GM19035 (cell line): Measurements from ENCODE around the gene SLC35B2.
A peak's percentile ranks its signal among the peaks of the same experiment; 100 is the strongest.

Experiments used
- ATAC-seq: cut with Tn5 transposase; IDR thresholded peaks from one replicate; pipeline ENCODE4 v1.9.1; 2021; ENCODE audit not compliant: unreplicated experiment

The SLC35B2 gene

DNA sequence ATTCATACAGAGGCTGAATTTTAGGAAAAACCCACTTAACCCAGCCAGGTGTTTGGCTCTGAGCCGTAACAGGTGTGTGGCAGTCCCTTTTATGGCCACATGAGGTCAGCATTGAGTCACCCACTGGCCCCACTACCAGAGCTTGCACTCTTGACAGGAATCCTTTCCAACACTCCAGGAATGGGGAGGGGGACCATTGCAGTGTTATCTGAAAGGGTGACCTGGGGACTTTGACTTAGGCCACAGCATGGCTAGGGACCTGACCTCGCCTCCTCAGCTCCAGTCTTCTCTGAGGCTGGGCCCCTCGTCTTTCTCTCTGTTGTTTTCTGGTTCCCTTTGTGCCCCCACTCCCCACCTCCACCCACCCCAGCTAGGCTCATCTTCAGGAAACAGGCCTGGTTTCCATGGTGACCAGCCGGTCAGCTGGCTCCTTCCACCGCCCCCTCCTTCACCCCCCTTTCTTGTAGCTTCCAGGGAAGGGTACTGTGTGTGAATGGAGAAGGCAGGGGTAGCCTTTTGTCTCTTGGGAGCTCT lies 10.8 kb upstream of the SLC35B2 start:
- no peak for ATAC-seq

DNA sequence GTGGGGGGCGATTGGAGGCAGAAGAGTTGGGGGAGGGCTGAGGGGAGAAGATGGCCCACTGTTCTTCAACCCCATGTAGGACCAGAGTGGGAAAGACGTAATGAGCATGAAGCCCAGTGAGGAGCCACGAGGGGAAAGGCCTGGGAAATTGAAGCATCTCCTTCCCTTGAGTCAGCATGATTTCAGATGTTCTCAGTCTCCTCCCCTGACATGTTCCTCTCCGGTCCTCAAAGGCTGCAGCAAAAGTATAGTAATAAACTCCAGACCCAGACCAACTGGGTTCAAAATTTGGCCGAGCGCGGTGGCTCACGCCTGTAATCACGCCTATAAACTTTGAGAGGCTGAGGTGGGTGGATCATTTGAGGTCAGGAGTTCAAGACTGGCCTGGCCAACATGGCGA lies 9.9 kb upstream of the SLC35B2 start:
- no peak for ATAC-seq

DNA sequence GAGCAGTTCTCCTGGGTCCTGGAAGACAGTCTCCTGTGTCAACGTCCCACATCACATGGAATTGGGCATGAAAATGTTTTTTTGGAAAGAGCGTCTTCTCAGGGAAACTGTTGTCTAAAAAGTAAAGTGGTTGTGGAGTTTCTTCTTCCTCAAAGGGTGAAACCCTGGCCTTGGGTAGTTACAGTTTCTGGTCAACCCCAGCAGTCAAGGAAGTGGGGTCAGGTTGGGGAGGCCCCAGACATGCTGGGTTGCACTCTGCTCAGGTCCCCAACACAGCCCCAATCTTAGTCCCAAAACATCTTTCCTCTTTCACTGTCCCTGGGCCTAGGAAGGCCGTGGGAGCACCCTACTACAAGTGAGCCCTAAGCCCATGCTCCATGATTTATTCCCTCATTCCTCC lies 9.0 kb upstream of the SLC35B2 start:
- ATAC-seq, result peak; percentile 20

DNA sequence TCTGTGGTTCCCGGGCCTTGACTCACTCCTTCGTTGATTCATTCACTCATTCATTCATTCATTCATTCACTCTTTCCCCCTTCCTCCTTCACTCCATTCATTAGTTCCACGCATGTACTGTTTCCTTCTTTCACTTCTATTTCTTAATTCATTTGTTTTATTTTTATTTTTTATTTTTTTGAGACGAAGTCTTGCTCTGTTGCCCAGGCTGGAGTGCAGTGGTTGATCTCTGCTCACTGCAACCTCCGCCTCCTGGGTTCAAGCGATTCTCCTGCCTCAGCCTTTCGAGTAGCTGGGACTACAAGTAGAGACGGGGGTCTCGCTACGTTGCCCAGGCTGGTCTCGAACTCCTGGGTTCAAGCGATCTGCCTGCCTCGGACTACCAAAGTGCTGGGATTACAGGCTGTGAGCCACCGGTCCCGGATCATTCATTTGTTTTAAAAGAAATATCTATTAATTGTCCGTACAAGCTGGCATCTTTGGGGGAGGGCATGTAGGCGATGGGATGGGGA lies 8.4 kb upstream of the SLC35B2 start:
- no peak for ATAC-seq

DNA sequence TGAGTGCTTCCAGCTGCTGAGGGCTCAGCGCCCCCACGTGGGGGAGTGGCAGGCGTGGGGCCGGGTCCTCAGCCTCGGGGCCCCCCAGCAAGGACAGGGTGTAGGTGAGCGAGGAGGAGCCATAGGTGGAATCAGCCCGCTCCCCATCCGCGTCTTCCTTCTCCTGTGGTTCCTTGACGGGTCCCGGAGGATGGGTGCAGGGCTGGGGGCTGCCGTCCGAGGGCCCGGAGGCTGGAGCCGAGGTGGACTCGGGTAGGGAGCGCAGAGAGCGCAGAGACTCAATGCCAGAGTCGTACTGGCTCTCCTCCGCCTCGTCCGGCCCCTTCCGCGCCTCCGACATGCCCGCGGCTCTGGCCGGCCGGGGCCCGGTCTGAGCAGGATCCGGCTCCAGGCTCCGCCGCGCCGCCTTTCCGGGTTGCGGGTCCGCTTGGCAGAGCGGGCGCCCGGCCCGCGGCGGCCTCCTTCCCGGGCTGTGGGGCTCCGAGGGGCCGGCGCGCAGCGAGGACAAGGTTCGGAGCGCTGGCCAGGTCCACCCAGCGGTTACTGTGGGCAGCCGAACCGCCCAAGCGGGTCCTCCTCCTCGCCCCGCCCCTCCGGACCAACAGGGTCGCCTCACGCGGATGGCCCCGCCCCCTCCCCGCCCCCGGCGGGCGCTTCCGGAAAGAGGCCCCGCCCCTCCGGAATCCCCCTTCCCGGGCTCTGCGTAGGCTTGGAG lies 7.8 kb upstream of the SLC35B2 start, which contains the start of gene NFKBIE:
NFKBIE (minus strand) TSS at position 545 of the 715 bp plus-strand sequence; CDS start at position 340, 205 bp downstream.
- ATAC-seq, result peak; percentile 47

DNA sequence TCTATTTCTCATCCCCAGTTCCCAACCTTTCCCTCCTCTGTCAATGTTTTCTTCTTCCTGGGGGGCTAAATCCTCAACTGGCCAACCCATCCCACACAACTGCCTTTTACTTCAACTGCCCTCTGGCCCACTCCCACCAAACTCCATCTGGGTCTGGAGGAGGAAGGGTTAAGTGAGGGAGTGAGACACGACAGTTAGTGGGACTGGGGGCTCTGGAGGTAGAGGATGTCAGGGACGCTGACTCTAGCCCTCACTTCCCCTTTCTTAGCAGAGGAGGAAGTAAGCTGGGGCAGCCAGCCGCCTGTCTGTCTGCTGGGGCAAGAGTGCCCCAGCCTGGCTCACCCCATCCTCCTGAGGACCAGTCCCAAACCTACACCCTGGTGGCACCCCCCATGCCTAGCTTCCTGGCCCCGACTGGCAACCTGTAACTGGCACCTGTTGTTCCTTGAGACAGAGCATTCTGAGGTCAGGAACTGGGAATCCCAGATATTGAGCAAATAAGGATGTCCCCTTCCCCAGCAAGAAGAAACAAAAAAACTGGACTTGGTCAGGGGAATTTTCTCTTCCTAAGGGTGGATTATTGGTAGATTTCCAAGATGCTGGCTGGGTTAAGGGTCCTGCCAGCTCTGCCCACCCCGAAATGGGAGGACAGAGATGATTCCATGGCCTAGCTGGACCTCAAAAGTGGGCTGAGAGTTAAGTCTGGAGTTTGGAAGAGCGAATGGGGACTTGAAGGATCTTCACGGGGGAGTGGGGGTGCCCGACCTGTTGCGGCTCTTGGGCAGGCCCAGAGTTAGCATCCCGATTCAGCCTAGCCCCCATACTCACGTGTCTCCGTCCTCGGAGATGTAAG lies 7.1 kb upstream of the SLC35B2 start:
- ATAC-seq, result peak; percentile 33

DNA sequence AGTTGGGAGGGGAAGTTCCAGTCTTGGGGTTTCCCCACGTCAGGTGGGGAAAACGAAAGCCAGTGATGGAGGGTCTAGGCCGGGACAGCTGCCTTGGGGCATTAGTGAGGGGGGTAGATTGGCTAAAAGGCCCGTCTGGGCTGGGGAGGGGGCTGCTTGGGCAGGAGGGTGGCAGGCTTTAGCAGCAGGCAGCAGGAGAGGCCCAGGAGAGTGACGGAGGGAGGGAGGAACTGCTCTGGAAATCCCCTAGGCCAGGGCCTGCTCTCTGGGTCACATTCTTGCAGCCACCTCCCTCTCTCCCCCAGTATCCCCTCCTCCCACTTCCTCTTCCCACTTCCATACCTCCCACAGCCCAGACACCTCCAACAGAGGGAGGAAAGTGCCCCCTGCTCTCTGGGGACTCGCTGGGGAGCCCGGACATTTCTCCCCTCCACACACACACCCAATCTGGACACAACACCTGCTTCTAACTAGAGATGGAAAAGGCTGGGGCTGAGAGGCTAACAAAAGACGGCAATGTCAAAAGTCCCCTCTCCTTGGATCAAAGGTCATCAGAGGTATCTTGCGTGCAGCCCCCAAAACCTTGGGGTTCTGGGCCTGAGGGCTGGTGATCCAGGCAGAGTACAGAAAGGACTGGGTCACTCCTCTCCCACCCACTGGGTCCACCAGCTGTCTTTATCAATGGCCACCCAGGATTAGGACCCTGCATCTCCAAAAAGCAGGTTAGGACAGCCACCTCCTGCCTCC lies 6.2 kb upstream of the SLC35B2 start:
- ATAC-seq, result no peak

DNA sequence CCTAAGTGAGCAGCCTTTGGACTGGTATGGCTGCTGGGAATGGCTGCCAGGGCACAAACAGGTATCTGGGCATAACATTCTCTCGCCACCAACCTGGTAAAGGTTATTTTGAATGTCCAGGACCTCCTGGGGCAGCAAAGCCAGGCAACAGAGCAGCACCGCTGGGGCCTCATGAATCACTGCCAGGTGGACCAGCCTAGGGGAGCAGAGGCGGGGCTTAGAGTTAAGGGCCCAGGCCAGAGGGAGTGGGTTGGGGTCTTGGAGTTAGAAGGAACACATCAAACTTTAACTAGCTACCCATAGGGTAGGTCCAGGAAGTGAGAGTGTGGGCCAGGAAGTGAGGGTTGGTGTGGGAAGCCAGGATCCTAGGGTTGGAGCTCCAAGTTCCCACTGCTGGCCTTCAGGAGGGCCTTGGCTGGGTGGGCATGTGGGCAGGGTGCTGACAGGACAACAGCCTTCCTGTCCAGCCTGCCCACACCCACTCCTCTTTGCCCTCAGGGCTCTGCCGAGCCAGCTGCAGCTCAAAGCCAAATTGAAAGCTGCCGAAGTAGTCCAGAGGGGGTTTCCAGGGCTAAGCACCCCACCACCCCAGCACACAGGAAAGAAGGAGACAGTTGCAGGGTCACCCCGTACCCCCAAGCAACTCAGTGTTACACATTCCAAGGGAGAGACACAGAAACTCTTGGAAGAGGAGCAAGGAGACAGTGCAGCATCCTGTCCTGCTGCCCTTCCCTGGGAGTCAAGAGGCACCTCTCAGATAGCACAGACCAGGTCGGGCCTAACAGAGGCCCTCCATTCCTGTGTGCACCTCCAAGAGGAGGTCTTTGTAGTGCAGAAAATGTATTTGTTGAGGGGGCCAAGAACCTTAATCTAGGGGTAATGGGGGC lies 5.4 kb upstream of the SLC35B2 start:
- no peak for ATAC-seq

DNA sequence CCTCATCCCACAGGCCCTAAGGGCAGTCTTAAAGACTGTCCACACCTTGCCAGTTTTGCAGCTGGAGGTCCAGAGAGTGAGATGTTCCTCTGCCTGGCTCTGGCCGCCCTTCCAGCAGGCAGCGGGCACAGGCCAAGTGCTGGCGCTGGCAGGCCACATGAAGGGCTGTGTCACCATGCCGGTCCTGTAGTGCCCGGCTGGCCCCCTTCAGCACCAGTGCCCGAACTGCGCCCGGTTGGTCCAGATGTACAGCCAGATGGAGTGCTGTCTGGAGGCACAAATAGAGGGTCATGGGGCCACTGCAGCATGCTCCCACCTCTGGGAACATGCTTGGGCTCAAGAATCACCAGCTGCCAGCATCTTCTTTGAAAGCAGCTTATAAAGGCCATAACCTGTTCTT lies 4.3 kb upstream of the SLC35B2 start:
- ATAC-seq, result no peak

DNA sequence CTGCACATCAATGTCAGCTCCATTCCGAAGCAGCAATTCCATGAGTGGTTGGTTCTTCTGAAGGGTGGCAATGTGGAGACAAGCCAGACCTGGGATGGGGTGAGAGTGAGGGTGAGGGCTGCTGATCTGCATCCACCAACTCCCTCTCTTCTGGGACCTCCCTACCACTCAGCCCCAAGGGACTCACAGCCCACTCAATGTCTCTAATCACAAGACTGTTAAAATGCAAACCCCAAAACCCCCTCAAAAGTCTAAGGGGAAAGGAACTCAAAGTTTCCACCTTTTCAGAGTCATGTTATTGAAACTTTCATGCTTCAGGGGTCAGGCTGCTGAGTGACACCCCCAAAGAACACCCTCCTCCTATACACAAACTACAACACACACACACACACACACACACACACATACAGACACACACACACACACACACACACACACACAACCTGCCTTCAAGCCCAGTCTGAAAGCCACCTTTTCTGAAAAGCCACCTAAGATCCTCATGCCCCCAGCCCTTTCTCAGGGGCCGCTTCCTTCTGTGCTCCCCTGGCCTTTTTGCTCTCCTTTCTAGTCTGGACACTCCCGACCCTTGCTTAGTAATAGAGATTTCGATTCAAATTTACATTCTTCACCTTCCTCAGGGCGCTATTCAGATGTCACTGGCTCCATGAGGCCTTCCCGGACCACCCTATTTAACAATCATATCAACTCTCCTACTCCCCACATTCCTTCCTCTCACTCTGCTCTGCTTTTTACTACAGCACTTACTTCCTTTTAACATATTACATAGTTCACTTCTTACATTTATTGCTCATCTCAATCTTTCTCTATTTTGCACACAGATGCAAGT lies 3.3 kb upstream of the SLC35B2 start:
- no peak for ATAC-seq

DNA sequence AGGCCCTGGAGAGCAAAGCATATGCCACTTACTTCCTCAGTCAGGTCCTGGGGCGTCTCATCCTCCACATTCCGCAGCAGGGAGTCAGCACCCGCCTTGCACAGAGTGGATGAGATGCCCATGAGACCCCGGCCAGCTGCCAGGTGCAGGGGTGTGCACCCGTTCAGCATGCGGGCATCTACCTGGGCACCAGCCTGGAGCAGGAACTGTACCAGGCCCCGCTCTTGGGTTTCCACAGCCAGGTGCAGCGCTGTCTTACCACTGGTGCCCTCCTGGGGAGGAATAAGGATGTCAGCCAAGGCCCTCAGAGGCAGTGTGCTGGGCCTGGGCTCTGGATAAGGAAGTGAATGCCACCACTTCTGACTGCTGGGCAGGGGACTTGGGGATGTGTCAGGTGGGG lies 2.7 kb upstream of the SLC35B2 start:
- no peak for ATAC-seq

DNA sequence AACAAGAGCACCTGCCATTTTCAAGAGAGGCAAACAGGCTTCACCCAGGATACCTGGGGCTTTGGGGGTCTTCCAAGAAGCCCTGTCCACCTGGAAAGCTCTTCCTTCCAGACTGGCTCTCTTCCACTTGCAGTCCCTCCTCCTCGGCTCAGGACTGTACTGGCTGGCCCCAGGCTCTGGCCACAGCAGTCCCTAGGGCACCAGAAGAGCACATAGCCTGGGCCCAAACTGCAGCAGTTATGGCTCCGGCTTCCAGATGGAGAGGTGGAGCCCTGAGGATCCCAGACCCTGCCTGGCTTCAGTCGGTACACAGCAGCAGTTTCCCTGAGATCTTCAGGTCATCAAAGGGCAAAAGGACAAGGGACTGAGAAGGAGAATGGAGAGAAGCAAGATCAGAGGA lies 1.6 kb upstream of the SLC35B2 start:
- no peak for ATAC-seq

DNA sequence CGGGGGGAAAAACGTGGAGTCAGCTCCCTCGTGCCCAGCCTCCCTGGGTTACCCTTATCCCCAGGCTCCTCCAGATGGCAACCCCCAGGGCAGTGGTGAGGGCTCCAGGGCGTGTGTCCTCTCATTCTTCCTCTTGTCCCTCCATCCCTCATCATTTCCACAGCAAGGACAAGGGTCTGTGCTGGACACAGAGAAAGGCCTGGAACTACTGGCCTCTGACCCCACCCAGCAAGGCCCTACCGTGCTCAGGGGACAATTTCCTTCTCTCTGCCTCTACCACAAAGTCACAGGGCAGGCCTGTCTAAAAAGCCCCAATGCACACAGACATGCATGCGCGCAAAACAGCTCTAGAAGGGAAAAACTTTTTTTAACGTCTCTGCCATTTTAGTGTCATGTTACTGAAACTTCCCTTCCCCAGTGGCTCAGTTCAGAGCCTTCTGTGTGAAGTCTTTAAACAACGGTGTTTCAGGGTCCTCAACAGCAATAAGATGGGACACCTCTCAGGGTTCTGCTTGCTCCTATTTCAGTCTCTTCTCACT lies 1.1 kb upstream of the SLC35B2 start:
- ATAC-seq, result no peak

DNA sequence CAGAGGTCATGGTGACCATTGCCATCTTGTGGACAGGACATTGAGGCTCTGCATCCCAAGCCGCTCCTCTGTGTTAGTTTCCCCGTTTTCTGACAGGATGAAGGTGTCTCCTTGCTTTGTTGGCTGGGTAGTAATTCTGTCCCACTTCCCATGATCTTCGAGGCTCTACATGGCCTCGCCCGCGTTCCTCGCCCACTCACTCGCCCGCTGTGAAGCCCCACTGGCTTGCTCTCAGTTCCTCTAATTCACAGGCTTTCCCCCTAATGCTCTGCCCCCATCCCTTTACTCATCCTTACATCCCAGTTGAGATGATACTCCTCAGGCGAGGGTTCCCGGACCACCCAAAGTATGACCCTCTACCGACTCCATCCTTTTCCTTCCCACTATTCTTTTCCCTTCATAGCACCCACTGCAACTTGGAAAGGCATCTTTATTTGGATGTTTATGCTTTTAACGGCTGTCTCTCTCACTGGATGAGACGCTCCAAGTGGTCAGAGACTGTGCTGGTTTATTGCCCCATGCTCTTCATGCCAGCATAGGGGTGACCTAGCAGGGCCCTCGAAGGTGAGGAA lies 511 bp upstream of the SLC35B2 start:
- ATAC-seq, result no peak

DNA sequence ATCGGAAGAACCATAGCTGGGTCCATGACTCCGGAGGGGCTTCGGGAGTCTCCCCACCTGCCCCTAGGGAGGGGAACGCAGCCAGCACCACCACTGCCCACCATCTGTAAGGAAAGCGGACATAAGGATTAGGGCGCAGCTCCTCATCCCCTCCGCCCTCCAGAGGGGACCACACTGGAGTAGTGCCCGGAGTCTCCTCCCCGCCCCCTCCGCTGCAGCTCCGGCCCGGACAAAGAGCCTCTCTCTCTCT lies 628 bp downstream of the SLC35B2 start:
- no peak for ATAC-seq

DNA sequence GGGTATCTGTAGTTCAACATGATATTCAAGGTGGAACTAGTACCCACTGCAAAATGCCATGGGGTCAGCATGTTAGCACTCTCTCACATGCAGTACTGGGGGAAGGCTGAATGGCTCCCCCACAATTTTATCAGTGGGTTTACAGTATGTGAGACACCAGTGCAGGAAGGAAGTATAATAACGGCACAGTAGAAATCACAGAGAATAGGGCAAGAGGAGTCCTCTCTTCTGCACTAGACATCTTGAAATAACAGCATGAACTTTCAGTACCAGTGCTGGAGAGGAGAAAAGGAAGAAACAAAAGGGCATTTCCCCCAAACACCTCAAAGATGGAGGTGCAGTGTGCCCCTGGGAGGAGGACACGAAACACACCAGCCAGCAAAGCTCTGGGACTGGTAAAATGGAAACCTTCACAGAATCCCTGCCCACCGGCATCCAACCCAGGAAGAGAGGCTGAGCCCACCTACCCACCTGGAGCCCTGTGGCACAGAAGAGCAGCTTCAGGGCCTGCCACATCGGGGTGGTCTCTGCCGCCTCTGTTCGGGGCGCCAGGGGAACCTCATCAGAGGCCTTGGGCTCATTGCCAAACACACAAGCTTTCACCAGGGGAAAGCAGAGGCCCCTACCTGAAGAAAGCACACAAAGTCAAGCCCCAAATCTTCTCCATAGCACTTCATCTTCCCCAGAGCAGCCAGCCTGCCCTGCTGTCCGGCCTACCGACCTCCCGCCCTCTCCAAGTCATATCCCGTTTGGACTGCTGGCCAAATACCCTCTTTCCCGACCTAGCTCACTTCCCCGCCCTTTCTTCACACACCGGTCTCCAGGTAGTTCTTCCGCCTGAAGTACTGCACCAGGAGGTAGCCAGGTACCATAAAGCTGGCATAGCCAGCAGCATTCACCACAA lies 1.2 kb downstream of the SLC35B2 start:
- no peak for ATAC-seq

DNA sequence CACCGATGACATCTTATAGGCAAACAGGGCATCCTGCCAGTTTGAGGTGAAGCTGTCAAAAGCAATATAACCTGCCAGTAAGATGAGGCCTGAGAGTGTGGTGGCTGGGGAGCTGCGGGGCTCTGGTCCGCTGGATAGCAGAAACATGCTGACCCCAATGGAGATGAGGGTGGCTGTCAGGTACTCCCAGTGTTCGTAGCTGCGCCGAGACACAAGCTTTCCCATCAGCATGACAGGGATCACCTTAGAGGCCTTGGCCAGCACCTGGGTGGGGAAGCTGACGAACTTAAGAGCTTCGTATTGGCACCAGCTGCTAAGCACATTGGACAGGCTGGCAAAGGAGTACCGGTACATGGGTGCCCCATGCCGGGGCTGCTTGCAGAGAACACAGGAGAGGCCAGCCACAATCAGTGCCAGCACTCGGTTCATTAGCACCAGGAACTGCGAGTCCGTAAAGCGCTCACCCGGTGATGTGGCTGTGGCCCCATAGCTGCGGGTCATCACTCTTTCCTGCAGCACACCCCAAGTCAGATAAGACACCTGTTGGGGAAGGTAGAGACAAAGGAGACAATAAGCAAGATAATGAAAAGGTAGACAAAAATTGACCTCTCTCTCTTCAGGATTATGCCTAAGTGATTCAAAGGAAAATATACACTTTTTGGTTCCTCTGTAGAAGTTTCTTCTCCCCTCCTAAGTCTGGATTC lies 2.1 kb downstream of the SLC35B2 start:
- ATAC-seq, result no peak
